IPS-15b (cell line): ENCODE results near the gene GPC5.
A peak's percentile ranks its signal among the peaks of the same experiment; 100 is the strongest.
"Not testable (repeated sequence)": the region's sequence is repeated elsewhere in the genome, so short reads cannot be mapped to it uniquely, and the experiment has no call there.

Experiments used
- H3K27me3 ChIP-seq: one replicate; pipeline ENCODE4 v1.6.1; 2013; ENCODE audit warnings: low read length; ENCODE audit not compliant: control insufficient read depth, insufficient read depth
- H3K36me3 ChIP-seq: one replicate; pipeline ENCODE4 v1.6.1; 2013; ENCODE audit warnings: low read length; ENCODE audit not compliant: control insufficient read depth, insufficient read depth
- H3K4me1 ChIP-seq: one replicate; pipeline ENCODE4 v1.6.1; 2013; ENCODE audit warnings: mild to moderate bottlenecking, low read length; ENCODE audit not compliant: control insufficient read depth, insufficient read depth
- H3K4me3 ChIP-seq: one replicate; pipeline ENCODE4 v1.5.1; 2013; ENCODE audit warnings: low read depth, low read length
- H3K9ac ChIP-seq: one replicate; pipeline ENCODE4 v1.6.1; 2013; ENCODE audit warnings: low read depth, mild to moderate bottlenecking, low read length
- H3K9me3 ChIP-seq: one replicate; pipeline ENCODE4 v1.6.1; 2013; ENCODE audit warnings: mild to moderate bottlenecking, low read length; ENCODE audit not compliant: control insufficient read depth, insufficient read depth

Gene GPC5

DNA sequence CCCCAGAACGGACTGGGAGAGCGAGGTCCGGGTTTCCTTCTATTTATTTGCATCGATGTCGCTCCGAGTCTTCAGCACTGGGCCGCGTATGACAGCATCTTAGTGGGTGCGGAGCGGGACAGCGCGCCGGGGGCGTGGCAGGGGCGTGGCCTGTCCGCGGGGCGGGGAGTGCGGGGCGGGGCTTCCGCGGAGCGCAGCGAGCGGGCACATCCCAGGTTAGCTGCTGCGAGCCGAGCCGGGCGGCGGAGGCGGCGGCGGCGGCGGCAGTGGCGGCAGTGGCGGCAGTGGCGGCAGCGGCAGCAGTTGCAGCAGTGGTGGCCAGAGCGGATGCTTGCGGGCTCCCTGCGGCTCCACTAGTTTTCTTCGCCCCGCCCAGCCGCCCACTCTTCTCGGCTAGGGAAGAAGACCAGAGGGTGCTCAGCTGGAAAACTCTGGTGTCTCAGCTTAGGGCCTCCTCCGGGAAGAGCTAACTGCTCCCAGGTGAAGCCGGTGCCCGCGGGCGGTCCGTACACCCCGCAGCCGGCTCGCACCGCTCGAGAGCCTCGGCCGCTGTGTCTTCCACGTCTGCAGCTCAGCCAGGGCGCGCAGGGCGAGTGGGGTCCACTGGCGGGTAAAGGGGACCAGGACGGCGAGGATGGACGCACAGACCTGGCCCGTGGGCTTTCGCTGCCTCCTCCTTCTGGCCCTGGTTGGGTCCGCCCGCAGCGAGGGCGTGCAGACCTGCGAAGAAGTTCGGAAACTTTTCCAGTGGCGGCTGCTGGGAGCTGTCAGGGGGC, at the start of gene GPC5:
Gene GPC5 (plus strand): TSS at position 209 of the 776 bp plus-strand sequence.
- Histone ChIP-seq H3K4me1 (no peaks in the 10 kb centered on the region), H3K9ac (no peak within 1 kb of the TSS), H3K27me3 (peaks cover 67% of the 10 kb centered on the region), H3K9me3 (no peaks in the 10 kb centered on the region), H3K4me3 (peak within 1 kb of the TSS; percentile 64), H3K36me3 (no peaks in the 10 kb centered on the region)

DNA sequence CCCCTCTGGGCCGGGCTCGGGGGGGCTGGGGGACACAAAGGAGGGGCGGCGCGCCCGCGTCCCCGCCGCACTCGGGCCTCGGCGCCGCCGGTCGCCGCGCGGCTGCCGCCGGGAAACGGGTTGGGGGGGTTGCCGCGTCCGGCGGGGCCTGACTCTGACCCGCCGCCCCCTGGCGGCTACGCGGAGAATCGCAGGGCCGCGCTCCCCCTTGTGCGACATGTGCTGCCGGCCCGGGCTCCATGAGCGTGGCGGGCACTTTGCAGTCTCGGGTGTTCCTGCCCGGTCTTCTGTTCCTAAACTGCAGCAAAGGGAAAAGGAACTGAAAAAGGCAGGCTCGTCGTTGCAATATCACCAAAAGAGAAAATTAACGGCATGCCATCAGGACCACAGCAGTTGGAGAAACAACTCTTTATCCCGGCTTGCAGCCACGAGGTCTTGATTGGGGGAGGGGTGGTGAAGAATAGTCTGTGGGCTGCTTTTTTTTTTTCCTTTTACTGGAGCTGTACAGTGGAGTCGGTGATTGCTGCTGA, 49.5 kb upstream of the GPC5 start:
- H3K9ac ChIP-seq, result peak overlapping the region; percentile 86
- peaks cover 10% of the 10 kb centered on the region for H3K4me1 ChIP-seq
- no peaks in the 10 kb centered on the region for H3K27me3 ChIP-seq
- H3K36me3 ChIP-seq, result peaks cover 23% of the 10 kb centered on the region
- no peaks in the 10 kb centered on the region for H3K9me3 ChIP-seq
- peak overlapping the region; percentile 92 for H3K4me3 ChIP-seq

DNA sequence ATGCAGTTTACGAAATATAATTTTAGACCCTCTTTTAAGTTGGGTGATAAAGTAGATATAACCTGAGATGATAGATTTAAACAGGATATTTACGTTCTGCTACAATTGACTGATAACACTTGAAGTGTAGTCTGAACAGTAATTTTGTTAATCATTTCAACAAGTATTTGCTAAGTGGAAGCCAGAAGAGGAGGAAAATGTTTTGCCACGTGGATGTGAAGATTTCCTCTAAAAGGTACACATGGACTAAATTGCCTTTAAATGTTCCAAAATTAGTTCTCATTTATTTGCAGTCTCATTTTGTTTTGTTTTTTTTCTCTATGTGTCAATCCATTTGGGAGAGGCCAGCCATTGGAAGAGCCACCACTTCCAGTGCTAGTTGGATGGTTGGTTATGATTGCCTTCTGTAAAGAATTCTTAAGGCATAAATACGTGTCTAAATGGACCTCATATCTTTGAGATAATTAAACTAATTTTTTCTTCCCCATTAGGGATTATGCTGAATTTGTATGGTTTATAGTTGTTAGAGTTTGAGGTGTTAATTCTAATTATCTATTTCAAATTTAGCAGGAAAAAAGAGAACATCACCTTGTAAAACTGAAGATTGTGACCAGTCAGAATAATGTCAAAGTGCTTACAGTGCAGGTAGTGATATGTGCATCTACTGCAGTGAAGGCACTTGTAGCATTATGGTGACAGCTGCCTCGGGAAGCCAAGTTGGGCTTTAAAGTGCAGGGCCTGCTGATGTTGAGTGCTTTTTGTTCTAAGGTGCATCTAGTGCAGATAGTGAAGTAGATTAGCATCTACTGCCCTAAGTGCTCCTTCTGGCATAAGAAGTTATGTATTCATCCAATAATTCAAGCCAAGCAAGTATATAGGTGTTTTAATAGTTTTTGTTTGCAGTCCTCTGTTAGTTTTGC, 48.2 kb upstream of the GPC5 start:
- Histone ChIP-seq H3K4me3 (peak overlapping the region; percentile 92), H3K9me3 (no peaks in the 10 kb centered on the region), H3K36me3 (peaks cover 31% of the 10 kb centered on the region), H3K4me1 (peaks cover 10% of the 10 kb centered on the region), H3K9ac (peak overlapping the region; percentile 86), H3K27me3 (no peaks in the 10 kb centered on the region)

DNA sequence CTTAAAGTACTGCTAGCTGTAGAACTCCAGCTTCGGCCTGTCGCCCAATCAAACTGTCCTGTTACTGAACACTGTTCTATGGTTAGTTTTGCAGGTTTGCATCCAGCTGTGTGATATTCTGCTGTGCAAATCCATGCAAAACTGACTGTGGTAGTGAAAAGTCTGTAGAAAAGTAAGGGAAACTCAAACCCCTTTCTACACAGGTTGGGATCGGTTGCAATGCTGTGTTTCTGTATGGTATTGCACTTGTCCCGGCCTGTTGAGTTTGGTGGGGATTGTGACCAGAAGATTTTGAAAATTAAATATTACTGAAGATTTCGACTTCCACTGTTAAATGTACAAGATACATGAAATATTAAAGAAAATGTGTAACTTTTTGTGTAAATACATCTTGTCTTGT, 47.3 kb upstream of the GPC5 start:
- Histone ChIP-seq H3K36me3 (peaks cover 31% of the 10 kb centered on the region), H3K27me3 (no peaks in the 10 kb centered on the region), H3K4me1 (peaks cover 10% of the 10 kb centered on the region), H3K9me3 (no peaks in the 10 kb centered on the region), H3K9ac (no peak overlapping the region), H3K4me3 (peak overlapping the region; percentile 9)

DNA sequence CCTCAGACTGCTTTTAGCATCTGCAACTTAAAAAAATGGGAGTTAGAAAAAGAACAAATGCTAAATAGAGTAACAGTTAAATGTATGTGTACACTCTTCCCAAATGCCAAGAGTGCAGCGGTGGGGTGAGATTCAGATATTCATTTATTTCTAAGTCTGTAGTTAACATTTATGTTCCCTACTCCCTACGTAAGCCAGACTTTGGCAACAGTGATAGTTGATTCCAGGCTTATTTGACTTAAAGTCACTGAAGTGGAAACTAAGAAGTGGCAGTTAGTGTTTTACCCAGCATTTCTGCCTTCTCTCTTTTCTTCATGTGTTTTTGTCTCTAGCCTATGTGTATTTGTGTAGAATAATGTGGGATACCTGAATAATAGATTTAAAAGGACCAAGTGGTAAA, 46.4 kb upstream of the GPC5 start:
- Histone ChIP-seq H3K36me3 (peaks cover 31% of the 10 kb centered on the region), H3K4me1 (peaks cover 10% of the 10 kb centered on the region), H3K9ac (no peak overlapping the region), H3K9me3 (no peaks in the 10 kb centered on the region), H3K4me3 (no peak overlapping the region), H3K27me3 (no peaks in the 10 kb centered on the region)

DNA sequence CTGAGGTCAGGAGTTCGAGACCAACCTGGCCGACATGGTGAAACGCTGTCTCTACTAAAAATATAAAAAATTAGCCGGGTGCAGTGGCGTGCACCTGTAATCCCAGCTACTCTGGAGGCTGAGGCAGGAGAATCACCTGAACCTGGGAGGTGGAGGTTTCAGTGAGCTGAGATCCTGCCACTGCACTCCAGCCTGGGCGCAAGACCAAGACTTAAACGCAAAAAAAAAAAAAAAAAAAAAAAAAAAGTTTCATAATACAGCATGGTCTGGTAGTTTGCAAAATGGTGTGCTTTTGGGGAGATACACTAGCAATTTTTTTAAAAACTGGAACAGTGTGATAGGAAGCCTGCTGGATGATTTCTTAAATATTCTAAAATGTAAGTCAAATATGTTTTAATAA, 45.5 kb upstream of the GPC5 start:
- H3K4me1 ChIP-seq, H3K9ac ChIP-seq, H3K4me3 ChIP-seq, H3K27me3 ChIP-seq, H3K9me3 ChIP-seq: not testable (repeated sequence)
- H3K36me3 ChIP-seq, result peaks cover 31% of the 10 kb centered on the region

DNA sequence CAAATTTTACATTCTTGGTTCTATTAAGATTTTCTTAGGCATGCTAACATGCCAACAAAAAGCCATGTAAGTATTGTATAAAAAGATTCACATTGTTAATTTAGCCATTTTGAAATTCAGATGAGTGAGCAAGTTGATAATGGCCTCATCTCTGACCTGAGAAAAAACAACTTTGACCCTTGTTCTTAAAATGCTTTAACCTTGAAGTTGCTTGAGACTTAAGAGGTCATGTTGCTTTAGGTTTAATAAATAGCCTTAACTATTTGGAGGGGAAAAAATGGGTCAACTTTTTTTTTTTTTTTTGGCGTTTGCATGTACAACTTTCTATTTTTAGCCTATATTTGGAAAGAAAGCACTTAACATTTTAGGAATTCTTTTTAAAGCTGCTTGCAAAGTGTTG, 44.9 kb upstream of the GPC5 start:
- Histone ChIP-seq H3K9me3 (no peaks in the 10 kb centered on the region), H3K9ac (no peak overlapping the region), H3K27me3 (no peaks in the 10 kb centered on the region), H3K4me1 (peaks cover 10% of the 10 kb centered on the region), H3K4me3 (no peak overlapping the region), H3K36me3 (peaks cover 31% of the 10 kb centered on the region)

DNA sequence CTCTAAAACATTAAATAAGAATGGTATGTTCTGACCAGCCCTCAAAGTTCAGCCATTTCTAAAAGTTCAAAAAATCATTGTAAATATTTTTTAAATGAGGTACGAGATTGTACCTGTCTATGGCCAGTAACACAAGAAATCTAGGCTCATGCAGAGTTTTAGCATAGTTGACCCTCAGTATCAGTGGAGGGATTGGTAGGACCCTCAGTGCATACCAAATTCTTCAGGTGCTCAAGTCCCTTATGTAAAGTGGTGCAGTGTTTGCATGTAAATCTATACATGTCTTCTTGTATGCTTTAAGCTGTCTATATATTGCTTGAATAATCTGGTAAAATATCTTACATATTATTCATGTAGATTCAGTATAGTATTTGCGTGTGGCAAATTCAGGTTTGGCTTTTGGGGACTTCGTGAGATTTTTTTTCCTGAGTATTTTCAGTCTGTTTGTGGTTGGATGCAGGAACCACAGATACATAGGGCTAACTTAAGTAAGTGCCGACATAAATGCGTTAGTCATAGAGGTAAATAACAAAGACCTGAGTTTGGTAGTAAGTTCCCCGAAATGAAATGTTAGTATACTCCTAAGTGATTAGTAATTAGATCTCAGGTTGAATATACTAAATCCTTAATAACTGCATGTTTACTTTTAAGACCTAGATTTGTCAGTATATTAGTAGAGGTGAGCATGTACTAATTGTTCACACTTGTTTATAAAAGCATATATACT, 43.2 kb upstream of the GPC5 start:
- H3K27me3 ChIP-seq, result no peaks in the 10 kb centered on the region
- peaks cover 10% of the 10 kb centered on the region for H3K4me1 ChIP-seq
- H3K9ac ChIP-seq, result no peak overlapping the region
- H3K4me3 ChIP-seq, result no peak overlapping the region
- H3K9me3 ChIP-seq, result no peaks in the 10 kb centered on the region
- H3K36me3 ChIP-seq, result peaks cover 26% of the 10 kb centered on the region

DNA sequence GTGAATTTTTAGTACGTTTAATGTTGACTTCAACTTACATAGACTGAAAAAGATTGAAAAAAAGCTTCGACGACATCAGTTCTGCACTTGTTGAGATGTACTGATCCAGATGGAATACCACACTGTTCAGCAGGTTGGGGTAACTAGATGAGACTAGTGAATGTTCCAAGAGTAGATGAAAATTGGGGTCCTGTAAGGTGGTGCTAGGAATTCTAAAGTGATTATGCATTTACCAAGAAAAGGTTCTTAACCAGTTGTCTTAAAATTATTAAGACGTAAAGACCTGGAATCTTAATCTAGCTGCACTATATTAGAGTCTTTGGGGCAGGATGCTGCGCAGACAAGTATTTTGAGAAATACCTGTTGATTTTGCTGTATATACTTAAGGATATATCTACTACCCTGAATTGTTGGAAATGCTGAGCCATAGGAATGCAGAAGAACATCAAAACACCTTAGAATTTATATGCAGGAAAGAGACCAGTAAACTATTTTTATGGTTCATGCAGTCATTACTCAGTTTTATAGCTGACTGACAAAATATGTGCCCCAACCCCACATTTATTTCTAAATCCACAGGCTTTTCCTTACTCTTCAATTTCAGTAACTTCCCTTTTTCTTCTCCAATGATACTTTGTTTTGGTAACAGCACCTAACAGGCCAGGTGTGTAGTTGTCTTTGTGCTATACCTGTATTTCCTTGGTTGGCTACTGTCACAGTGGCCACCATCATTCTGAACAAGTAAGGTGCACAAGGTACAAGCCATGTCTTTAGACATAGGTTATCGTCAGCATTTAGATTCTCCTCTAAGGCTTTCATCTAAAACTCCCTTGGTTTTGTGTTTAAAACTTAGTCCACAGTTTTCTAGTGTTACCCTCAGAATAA, 42.4 kb upstream of the GPC5 start:
- Histone ChIP-seq H3K4me1 (peaks cover 4% of the 10 kb centered on the region), H3K4me3 (no peak overlapping the region), H3K27me3 (no peaks in the 10 kb centered on the region), H3K36me3 (peaks cover 18% of the 10 kb centered on the region), H3K9me3 (no peaks in the 10 kb centered on the region), H3K9ac (no peak overlapping the region)

DNA sequence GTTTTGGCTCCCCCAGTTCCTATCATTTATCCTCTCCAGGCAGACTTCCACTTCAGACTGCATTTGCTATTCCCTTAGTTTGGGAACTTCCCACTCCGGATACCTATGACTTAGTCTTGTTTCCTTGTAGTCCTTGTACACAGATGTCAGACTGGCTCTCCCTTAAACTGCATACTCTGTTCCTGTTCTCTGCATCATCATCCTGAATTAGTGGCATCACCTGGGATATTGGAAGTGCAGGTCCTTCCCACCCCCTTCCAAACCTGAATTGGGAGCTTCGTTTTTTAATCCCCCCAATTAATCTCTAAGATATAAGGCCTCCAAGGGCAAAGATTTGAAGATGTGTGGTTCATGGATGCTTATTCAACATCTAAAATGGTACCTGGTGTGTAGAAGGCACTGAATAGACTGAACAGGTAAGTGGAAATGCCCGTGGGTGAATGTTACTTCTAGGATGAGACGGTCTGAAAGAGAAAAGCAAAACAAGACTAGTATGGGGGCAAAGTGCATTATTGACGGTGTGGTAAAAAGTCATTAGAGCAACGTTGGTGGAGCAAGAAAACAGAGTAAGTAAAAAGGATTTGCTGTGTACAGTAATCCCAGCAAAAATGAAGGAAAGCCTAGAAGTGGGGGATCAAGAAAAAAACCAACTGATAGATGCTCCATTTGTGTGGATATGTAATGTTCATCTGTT, 41.4 kb upstream of the GPC5 start:
- Histone ChIP-seq H3K27me3 (no peaks in the 10 kb centered on the region), H3K9ac (no peak overlapping the region), H3K4me3 (no peak overlapping the region), H3K9me3 (no peaks in the 10 kb centered on the region), H3K36me3 (peaks cover 17% of the 10 kb centered on the region), H3K4me1 (peaks cover 2% of the 10 kb centered on the region)
